ENCODE data around the gene SAV1.
"Not testable (repeated sequence)": the region's sequence is repeated elsewhere in the genome, so short reads cannot be mapped to it uniquely, and the experiment has no call there.

SAV1 gene

GRCh38 chr14:50664579-50664978 lies 3.5 kb downstream of the SAV1 start:
- not testable (repeated sequence) for DNase-seq

DNA sequence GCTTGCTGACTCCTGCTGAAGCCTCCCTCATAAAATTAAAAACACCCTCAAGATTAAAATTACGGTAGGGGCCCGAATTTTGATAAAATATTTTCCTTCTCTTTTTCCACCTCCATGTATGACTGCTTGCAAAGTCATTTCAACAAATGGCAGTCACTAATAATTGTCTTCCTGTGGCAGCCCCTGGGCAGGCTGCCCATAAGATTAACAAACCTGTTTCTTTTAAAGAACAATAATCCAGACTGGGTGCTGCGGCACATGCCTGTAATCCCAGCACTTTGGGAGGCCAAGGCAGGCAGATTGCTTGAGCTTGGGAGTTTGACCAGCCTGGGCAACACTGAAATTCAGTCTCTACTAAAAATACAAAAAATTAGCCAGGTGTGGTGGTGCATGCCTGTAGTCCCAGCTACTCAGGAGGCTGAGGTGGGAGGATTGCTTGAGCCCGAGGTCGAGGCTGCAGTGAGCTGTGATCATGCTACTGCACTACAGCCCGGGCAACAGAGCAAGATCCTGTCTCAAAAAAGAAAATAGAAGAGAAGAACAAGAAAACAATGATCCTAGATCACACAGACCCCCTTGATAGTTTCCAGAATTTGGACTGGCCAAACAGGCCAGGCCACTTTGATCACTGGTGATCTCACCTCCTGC lies 8.7 kb downstream of the SAV1 start:
- peak; percentile 66 for DNase-seq

- DNase-seq, result no peak
Observed at GRCh38 chr14:50658203-50658602, 9.9 kb downstream of the SAV1 start.

DNA sequence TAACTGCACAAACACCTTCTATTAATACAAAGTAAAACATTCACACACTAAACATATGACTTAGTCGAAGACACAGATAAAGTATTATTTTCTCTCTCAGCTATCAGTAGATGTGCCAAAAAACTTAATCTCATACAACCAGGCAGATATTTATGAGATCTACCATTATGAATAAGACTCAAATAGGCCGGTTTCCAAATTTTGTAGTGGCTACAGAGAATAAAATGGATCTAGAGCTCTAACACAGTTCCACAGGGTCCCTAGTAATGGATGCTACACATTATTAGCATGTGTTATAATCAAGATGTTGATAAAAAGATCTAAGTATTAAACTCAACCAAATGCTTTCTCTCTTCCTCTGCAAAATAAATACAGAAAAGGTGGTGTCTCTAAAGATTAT lies 10.4 kb downstream of the SAV1 start:
- DNase-seq, result peak; percentile 77

- no peak for DNase-seq
Observed at GRCh38 chr14:50656776-50657175, 11.3 kb downstream of the SAV1 start.

- no peak for DNase-seq
Observed at GRCh38 chr14:50649691-50650090, 18.4 kb downstream of the SAV1 start.

- no peak for DNase-seq
Observed at GRCh38 chr14:50647753-50648152, 20.4 kb downstream of the SAV1 start.

DNA sequence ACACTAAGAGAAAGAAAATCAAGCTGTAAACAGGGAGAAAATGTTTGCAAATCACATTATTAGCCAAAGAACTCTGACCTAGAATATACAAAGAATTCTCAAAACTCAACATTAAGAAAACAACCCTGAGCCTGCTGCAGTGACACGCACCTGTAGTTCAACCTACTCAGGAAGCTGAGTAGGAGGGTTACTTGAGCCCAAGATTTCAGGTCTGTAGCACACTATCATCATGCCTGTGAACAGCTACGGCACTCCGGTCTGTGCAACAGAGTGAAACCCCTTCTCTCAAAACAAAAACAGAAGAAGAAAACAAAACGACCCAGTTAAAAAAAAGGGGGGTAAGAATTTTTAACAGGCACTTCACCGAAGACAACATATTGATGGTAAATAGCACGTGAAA lies 20.8 kb downstream of the SAV1 start:
- DNase-seq, result no peak

DNA sequence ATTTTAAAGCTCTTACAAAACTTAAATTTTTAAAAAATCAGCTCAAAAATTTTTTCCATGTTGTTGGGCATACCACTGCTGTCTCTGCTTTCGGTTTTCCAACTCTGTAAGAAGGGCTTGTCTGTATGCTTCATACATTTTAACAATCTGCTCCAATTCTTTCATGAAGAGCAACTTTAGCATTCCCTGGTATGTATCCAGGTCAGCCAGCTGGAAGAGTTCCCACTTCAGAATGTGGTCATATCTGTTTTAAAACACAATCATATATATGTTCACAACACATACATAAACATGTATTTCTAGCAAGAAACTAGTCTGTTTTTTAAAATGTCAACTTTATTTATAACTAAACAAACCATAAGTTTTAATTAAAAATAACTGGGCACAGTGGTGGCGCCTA lies 33.0 kb downstream of the SAV1 start:
- no peak for DNase-seq

DNA sequence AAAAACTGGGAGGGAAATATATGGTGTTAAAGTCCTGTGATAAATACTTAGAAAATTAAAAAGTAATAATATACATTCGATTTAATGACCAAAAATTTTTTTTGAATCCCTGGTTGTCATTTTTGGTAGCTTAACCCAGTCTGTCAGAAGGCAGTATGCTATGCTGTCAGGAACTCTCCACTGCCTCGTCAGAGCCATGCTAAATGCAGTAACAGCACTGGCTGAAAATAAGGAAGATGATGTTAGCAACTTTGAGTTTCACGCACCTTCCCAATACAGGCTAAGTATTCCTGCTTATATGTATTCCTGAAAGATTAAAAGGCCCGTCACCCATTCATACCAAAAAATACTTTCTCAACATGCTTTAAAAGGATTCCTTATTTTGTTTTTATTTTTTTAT lies 34.2 kb downstream of the SAV1 start:
- DNase-seq, result no peak

GRCh38 chr14:50631408-50631821 lies 36.7 kb downstream of the SAV1 start:
- no peak for DNase-seq

DNA sequence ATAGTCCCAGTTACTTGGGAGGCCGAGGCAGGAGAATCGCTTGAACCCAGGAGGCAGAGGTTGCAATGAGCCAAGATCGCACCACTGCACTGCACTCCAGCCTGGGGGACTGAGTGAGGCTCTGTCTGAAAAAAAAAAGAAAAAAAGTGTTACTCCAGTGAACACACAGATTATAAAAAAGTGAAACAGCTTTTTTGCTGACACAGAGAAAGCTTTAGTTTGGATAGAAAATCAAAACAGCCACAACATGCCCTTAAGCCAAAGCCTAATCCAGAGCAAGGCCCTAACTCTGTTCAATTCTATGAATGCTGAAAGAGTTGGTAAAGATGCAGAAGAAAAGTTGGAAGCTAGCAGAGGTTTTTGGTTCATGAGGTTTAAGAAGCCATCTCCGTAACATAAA lies 43.2 kb downstream of the SAV1 start:
- DNase-seq, result not testable (repeated sequence)

GRCh38 chr14:50624447-50624846 lies 43.7 kb downstream of the SAV1 start:
- DNase-seq, result no peak

- DNase-seq, result no peak
Observed at GRCh38 chr14:50622978-50623377, 45.1 kb downstream of the SAV1 start.

GRCh38 chr14:50620341-50620740 lies 47.8 kb downstream of the SAV1 start:
- DNase-seq, result no peak

- peak; percentile 65 for DNase-seq
Observed at GRCh38 chr14:50619569-50620141, 48.5 kb downstream of the SAV1 start.

DNA sequence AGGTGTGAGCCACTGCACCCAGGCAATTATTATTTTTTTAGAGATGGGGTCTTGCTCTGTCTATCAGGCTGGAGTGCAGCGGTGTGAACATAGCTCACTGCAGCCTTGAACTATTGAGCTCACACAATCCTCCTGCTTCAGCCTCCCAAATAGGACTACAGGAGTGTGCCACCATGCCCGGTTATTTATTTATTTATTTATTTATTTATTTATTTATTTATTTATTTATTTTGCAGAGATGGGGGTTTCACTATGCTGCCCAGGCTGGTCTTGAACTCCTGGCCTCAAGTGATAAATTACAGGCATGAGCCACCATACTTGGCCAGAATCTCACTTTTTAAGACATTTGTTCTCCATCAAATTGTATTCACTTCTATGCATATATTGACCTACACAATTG lies 51.8 kb downstream of the SAV1 start:
- DNase-seq, result no peak

- no peak for DNase-seq
Observed at GRCh38 chr14:50615552-50615951, 52.6 kb downstream of the SAV1 start.

DNA sequence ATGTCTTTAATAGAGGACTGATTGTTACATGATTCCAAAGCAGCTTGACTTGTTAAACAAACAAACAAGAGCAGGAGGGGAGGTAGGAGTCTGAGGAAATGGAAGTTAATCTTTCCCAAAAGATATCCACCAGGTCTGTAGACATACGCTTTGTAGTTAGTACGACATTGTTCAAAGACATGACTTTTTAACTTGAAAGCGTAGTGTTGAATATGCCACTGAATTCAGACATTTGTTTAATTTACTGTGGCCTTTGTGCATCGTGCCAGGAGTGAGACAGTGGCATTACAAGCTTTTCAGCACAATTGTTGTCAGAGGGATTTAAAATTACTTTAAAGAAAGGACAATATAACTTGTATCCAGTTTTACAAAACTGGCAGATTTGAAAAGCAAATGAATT lies 53.0 kb downstream of the SAV1 start:
- DNase-seq, result no peak

- DNase-seq, result no peak
Observed at GRCh38 chr14:50612806-50613205, 55.3 kb downstream of the SAV1 start.

DNA sequence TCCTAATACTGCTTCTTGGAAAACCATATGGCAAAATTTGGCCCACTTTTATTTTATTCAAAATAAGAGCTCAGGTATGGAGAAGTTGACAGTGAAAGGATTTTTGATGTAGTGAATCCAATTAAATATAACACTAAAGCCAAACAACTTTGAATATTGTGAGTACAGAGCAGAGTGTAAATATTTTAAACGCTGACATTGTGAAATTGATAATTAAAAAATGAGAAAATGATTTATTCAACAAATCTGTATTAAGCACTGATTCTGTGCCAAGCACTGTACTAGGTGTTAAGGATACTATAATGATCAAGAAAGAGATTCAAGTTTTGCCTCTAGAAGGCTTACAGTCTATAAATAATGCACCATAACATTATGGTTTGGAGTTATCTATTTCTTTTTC lies 57.6 kb downstream of the SAV1 start:
- no peak for DNase-seq

DNA sequence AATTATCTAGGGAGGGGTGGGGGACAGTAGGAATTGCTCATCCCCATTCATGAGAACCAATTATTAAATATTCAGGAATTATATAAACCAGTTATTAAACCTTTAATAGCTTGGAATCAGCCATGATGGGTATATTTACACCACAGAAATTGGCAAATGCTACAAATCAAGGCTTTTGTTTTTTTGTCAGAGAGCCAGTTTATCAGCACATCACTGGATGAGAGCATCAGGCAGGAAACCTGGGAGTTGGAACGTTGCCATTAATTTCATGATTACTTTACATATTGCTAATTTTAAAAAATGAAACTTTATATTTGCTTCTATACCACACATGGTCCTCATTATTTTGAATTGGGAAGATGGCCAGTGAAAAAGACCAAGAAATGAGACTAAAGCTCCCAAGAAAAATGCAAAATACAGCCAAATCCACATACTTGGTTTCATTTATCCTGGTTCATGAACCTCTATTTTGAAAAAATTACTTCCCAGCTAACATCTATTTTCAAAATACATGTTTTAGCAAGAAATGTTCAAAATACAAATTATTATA lies 59.7 kb downstream of the SAV1 start:
- DNase-seq, result no peak

GRCh38 chr14:50607761-50608160 lies 60.3 kb downstream of the SAV1 start:
- DNase-seq, result no peak

GRCh38 chr14:50607181-50607580 lies 60.9 kb downstream of the SAV1 start:
- no peak for DNase-seq

DNA sequence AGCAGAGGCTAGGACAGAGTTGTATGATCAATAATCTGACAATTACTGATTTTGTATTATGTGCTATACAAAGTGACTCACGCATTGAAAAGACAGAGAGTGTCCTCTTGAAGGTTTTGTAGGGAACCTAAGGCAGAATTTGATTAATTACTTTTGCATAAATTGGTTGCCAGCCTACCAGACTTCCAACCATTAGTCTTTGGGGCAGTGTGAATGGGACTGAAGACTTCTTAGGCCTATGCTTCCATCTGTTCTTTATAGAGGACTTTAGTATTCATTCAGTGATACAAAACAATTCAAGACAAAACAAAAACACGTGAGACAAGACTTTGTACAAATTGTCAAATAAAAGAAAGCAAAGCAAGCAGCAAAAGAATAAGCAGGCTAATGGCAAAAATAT lies 61.6 kb downstream of the SAV1 start:
- no peak for DNase-seq
